DND-41 (cell line): ENCODE results near the gene MYH9.

Experiments used
- EZH2 ChIP-seq: IDR thresholded peaks from 3 replicates; pipeline ENCODE4 v1.6.1; 2012; ENCODE audit warnings: borderline replicate concordance, low read depth, mild to moderate bottlenecking, moderate library complexity, low read length, inconsistent platforms; ENCODE audit not compliant: severe bottlenecking
- TF ChIP-seq, protein P1 (sequence below): IDR thresholded peaks from 2 replicates; pipeline ENCODE4 v1.5.1; 2012; ENCODE audit warnings: borderline replicate concordance, low read length, moderate library complexity, mild to moderate bottlenecking; ENCODE audit not compliant: poor library complexity, severe bottlenecking; ENCODE audit errors: extremely low read depth

DNA sequence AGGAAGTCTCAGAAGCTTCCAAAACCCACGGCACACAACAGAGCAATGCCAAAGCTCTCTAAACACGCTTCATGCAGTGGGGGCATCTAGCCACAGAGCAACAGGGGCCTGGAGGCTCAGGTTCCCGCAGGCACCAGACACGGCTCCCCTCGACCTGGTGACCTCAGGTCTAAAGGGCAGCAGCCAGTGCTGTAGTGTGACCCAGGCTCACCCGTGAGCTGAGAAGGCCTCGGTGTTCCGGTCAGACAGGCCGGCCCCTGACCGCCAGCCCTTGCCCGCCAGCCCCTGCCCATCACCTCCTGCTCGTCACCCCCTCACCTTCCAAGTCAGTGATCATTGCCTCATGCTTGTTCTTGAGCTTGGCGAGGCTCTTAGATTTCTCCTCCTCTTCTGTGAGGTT is 89.2 kb downstream of the MYH9 start:
- TF ChIP-seq, protein P1, sequence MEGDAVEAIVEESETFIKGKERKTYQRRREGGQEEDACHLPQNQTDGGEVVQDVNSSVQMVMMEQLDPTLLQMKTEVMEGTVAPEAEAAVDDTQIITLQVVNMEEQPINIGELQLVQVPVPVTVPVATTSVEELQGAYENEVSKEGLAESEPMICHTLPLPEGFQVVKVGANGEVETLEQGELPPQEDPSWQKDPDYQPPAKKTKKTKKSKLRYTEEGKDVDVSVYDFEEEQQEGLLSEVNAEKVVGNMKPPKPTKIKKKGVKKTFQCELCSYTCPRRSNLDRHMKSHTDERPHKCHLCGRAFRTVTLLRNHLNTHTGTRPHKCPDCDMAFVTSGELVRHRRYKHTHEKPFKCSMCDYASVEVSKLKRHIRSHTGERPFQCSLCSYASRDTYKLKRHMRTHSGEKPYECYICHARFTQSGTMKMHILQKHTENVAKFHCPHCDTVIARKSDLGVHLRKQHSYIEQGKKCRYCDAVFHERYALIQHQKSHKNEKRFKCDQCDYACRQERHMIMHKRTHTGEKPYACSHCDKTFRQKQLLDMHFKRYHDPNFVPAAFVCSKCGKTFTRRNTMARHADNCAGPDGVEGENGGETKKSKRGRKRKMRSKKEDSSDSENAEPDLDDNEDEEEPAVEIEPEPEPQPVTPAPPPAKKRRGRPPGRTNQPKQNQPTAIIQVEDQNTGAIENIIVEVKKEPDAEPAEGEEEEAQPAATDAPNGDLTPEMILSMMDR, result no peak
- no peak for TF ChIP-seq EZH2
